Activated naive CD4-positive, alpha-beta T cell treated with anti-CD3 and anti-CD28 coated beads for 36 hours (primary cell): Measurements from ENCODE around the gene KLF6. TPM values are rescaled to one million over a fixed set of nuclear protein-coding genes. Genes with fewer than 3 reads are reported as not detected.
A peak's percentile ranks its signal among the peaks of the same experiment; 100 is the strongest.

Experiments used
- CTCF ChIA-PET: fragments of 350-600 bp; sonication (Branson Sonifier 250); formaldehyde crosslinking; loops from one replicate; lab custom pipeline; 2021; ENCODE audit warnings: antibody characterized with exemption; lab: Charles Lee
- DNase-seq: peaks from one replicate; pipeline ENCODE4 v3.0.0-alpha.2; 2020
- H3K27ac Mint-ChIP-seq: one replicate; pipeline ENCODE4 v1.8.0; 2021; ENCODE audit warnings: mild to moderate bottlenecking, mixed read lengths
- H3K27me3 Mint-ChIP-seq: one replicate; pipeline ENCODE4 v1.8.0; 2021; ENCODE audit warnings: low read depth, mixed read lengths
- H3K36me3 Mint-ChIP-seq: one replicate; pipeline ENCODE4 v1.8.0; 2021; ENCODE audit warnings: low read depth, mixed read lengths
- H3K4me1 Mint-ChIP-seq: one replicate; pipeline ENCODE4 v1.8.0; 2021; ENCODE audit warnings: low read depth, mixed read lengths
- H3K4me3 Mint-ChIP-seq: one replicate; pipeline ENCODE4 v1.8.0; 2021; ENCODE audit warnings: mild to moderate bottlenecking, moderate library complexity, mixed read lengths
- H3K9me3 Mint-ChIP-seq: one replicate; pipeline ENCODE4 v1.8.0; 2021; ENCODE audit warnings: mixed read lengths
- intact Hi-C: fragments of 100-400 bp; cut with micrococcal nuclease; formaldehyde crosslinking; loops from one replicate; pipeline ENCODE4 v1.15.1; 2023
- total RNA-seq, 2 experiments: library from RNA; stranded (reverse); gene quantifications; one replicate each; pipeline ENCODE4 v1.2.3, GENCODE V29; 2021

KLF6 gene
- total RNA-seq, 2 experiments from 2014 or later = 78.9 to 82.1 TPM

GRCh38 chr10:3825244-3825643 lies 40.2 kb upstream of the KLF6 start:
- H3K36me3 Mint-ChIP-seq = no peaks in the 10 kb centered on the region
- intact Hi-C loops = no loop called here
- H3K9me3 Mint-ChIP-seq = no peaks in the 10 kb centered on the region
- H3K4me3 Mint-ChIP-seq = no peak overlapping the region
- peak overlapping the region; percentile 15 for H3K27ac Mint-ChIP-seq
- peaks cover 27% of the 10 kb centered on the region for H3K4me1 Mint-ChIP-seq
- no peak for DNase-seq
- no peaks in the 10 kb centered on the region for H3K27me3 Mint-ChIP-seq
- CTCF ChIA-PET = no interaction called here

- Mint-ChIP-seq H3K36me3 (no peaks in the 10 kb centered on the region), H3K4me3 (no peak overlapping the region), H3K4me1 (peaks cover 4% of the 10 kb centered on the region), H3K27ac (no peak overlapping the region), H3K9me3 (no peaks in the 10 kb centered on the region), H3K27me3 (no peaks in the 10 kb centered on the region)
- intact Hi-C loops = no loop called here
- CTCF ChIA-PET = no interaction called here
- no peak for DNase-seq
Measured at GRCh38 chr10:3822541-3823330, 37.7 kb upstream of the KLF6 start.

GRCh38 chr10:3820255-3820654 lies 35.2 kb upstream of the KLF6 start:
- CTCF ChIA-PET = no interaction called here

GRCh38 chr10:3816995-3817394 lies 32.0 kb upstream of the KLF6 start:
- Mint-ChIP-seq H3K4me3 (no peak overlapping the region), H3K36me3 (no peaks in the 10 kb centered on the region), H3K27ac (no peak overlapping the region), H3K4me1 (peaks cover 27% of the 10 kb centered on the region), H3K9me3 (no peaks in the 10 kb centered on the region), H3K27me3 (no peaks in the 10 kb centered on the region)
- intact Hi-C loops = no loop called here
- CTCF ChIA-PET = interaction anchor here (0.6 kb wide), 1 partner anchor 17 kb away, joined by 3 read pairs; no protein-coding TSS in a partner anchor
- no peak for DNase-seq

More at GRCh38 chr10:3820255-3820654, 35.2 kb upstream of the KLF6 start:
- peaks cover 3% of the 10 kb centered on the region for H3K4me1 Mint-ChIP-seq
- no peak overlapping the region for H3K4me3 Mint-ChIP-seq
- intact Hi-C loops = no loop called here
- no peaks in the 10 kb centered on the region for H3K9me3 Mint-ChIP-seq
- H3K27me3 Mint-ChIP-seq = no peaks in the 10 kb centered on the region
- no peak for DNase-seq
- no peaks in the 10 kb centered on the region for H3K36me3 Mint-ChIP-seq
- H3K27ac Mint-ChIP-seq = no peak overlapping the region

- peak; percentile 61 for DNase-seq
- H3K4me1 Mint-ChIP-seq = peaks cover 45% of the 10 kb centered on the region
- H3K36me3 Mint-ChIP-seq = no peaks in the 10 kb centered on the region
- H3K27ac Mint-ChIP-seq = no peak overlapping the region
- CTCF ChIA-PET = no interaction called here
- H3K9me3 Mint-ChIP-seq = no peaks in the 10 kb centered on the region
- H3K4me3 Mint-ChIP-seq = no peak overlapping the region
- H3K27me3 Mint-ChIP-seq = no peaks in the 10 kb centered on the region
- intact Hi-C loops = no loop called here
Measured at GRCh38 chr10:3814838-3815220, 29.8 kb upstream of the KLF6 start.

GRCh38 chr10:3813986-3814837 lies 29.2 kb upstream of the KLF6 start:
- CTCF ChIA-PET = no interaction called here
- intact Hi-C loops = no loop called here
- peaks cover 50% of the 10 kb centered on the region for H3K4me1 Mint-ChIP-seq

GRCh38 chr10:3813267-3813666 lies 28.3 kb upstream of the KLF6 start:
- CTCF ChIA-PET = no interaction called here
- no peaks in the 10 kb centered on the region for H3K36me3 Mint-ChIP-seq
- H3K27me3 Mint-ChIP-seq = no peaks in the 10 kb centered on the region
- no peak for DNase-seq
- intact Hi-C loops = no loop called here
- H3K4me3 Mint-ChIP-seq = no peak overlapping the region
- H3K27ac Mint-ChIP-seq = peak overlapping the region; percentile 43
- H3K9me3 Mint-ChIP-seq = no peaks in the 10 kb centered on the region
- H3K4me1 Mint-ChIP-seq = peaks cover 58% of the 10 kb centered on the region

More at GRCh38 chr10:3813986-3814837, 29.2 kb upstream of the KLF6 start:
- Mint-ChIP-seq H3K36me3 (no peaks in the 10 kb centered on the region), H3K27me3 (no peaks in the 10 kb centered on the region), H3K27ac (no peak overlapping the region), H3K9me3 (no peaks in the 10 kb centered on the region), H3K4me3 (no peak overlapping the region)
- DNase-seq = no peak

GRCh38 chr10:3812141-3812540 lies 27.1 kb upstream of the KLF6 start:
- Mint-ChIP-seq H3K9me3 (no peaks in the 10 kb centered on the region), H3K36me3 (no peaks in the 10 kb centered on the region), H3K27ac (peak overlapping the region; percentile 96), H3K4me1 (peaks cover 68% of the 10 kb centered on the region), H3K27me3 (no peaks in the 10 kb centered on the region), H3K4me3 (no peak overlapping the region)
- intact Hi-C loops = no loop called here
- CTCF ChIA-PET = interaction anchor here (0.6 to 2.2 kb wide), 4 partner anchors 24 to 121 kb away, joined by 3 to 6 read pairs (median 4); no protein-coding TSS in a partner anchor
- no peak for DNase-seq

- DNase-seq = peak; percentile 82
- intact Hi-C loops = loop anchor here (1.0 kb wide), 6 partner anchors 17 to 64 kb away; no protein-coding TSS in a partner anchor
- Mint-ChIP-seq H3K27ac (peak overlapping the region; percentile 96), H3K4me3 (peak overlapping the region; percentile 52), H3K36me3 (no peaks in the 10 kb centered on the region), H3K9me3 (no peaks in the 10 kb centered on the region), H3K27me3 (no peaks in the 10 kb centered on the region), H3K4me1 (peaks cover 76% of the 10 kb centered on the region)
- CTCF ChIA-PET = interaction anchor here (1.0 to 2.2 kb wide), 5 partner anchors 25 to 122 kb away, joined by 3 to 6 read pairs (median 3); no protein-coding TSS in a partner anchor
Measured at GRCh38 chr10:3811291-3811870, 26.4 kb upstream of the KLF6 start.

GRCh38 chr10:3808689-3809199 lies 23.7 kb upstream of the KLF6 start:
- H3K27me3 Mint-ChIP-seq = no peaks in the 10 kb centered on the region
- peaks cover 85% of the 10 kb centered on the region for H3K4me1 Mint-ChIP-seq
- intact Hi-C loops = loop anchor here (10.0 kb wide), 1 partner anchor 436 kb away; no protein-coding TSS in a partner anchor
- CTCF ChIA-PET = no interaction called here
- no peak for DNase-seq
- no peaks in the 10 kb centered on the region for H3K36me3 Mint-ChIP-seq
- H3K9me3 Mint-ChIP-seq = no peaks in the 10 kb centered on the region
- H3K27ac Mint-ChIP-seq = peak overlapping the region; percentile 17
- H3K4me3 Mint-ChIP-seq = no peak overlapping the region

- intact Hi-C loops = loop anchor here (10.0 kb wide), 1 partner anchor 437 kb away; no protein-coding TSS in a partner anchor
- DNase-seq = no peak
- Mint-ChIP-seq H3K36me3 (no peaks in the 10 kb centered on the region), H3K27me3 (no peaks in the 10 kb centered on the region), H3K4me1 (peaks cover 79% of the 10 kb centered on the region), H3K4me3 (no peak overlapping the region), H3K9me3 (no peaks in the 10 kb centered on the region), H3K27ac (peak overlapping the region; percentile 65)
- CTCF ChIA-PET = interaction anchor here (0.6 to 1.0 kb wide), 3 partner anchors 60 to 98 kb away, joined by 3 to 6 read pairs (median 3); no protein-coding TSS in a partner anchor
Measured at GRCh38 chr10:3807928-3808496, 23.0 kb upstream of the KLF6 start.
